ENCODE measurements around the gene FAM53B. TPM values are rescaled to one million over a fixed set of nuclear protein-coding genes. Genes with fewer than 3 reads are reported as not detected.

The FAM53B gene
- total RNA-seq, 1 donor from 2014 or later = 39.8 TPM

GRCh38 chr10:124691421-124692099, 52.6 kb downstream of the FAM53B start:
- H3K27me3 Mint-ChIP-seq = no peaks in the 10 kb centered on the region
- H3K27ac Mint-ChIP-seq = no peak overlapping the region
- no peaks in the 10 kb centered on the region for H3K9me3 Mint-ChIP-seq (ENCODE audit: low read depth)
- peaks cover 10% of the 10 kb centered on the region for H3K36me3 Mint-ChIP-seq (ENCODE audit: insufficient read depth)
- peaks cover 15% of the 10 kb centered on the region for H3K4me1 Mint-ChIP-seq (ENCODE audit: low read depth)
- no peak overlapping the region for H3K4me3 Mint-ChIP-seq (ENCODE audit: low read depth)
- no peak for TF ChIP-seq CTCF (IDR thresholded peaks at IDR 0.05; ENCODE audit: unreplicated experiment)
- no peak for DNase-seq (ENCODE audit: low spot score, unreplicated experiment)

- H3K9me3 Mint-ChIP-seq (ENCODE audit: low read depth) = no peaks in the 10 kb centered on the region
- TF ChIP-seq CTCF (IDR thresholded peaks at IDR 0.05; ENCODE audit: unreplicated experiment) = no peak
- H3K36me3 Mint-ChIP-seq (ENCODE audit: insufficient read depth) = peaks cover 9% of the 10 kb centered on the region
- H3K4me3 Mint-ChIP-seq (ENCODE audit: low read depth) = no peak overlapping the region
- H3K27me3 Mint-ChIP-seq = no peaks in the 10 kb centered on the region
- DNase-seq (ENCODE audit: low spot score, unreplicated experiment) = no peak
- H3K4me1 Mint-ChIP-seq (ENCODE audit: low read depth) = peaks cover 15% of the 10 kb centered on the region
- H3K27ac Mint-ChIP-seq = no peak overlapping the region
Measured at GRCh38 chr10:124691002-124691401, 53.2 kb downstream of the FAM53B start.

- Mint-ChIP-seq H3K4me1 (ENCODE audit: low read depth) (peaks cover 13% of the 10 kb centered on the region), H3K4me3 (ENCODE audit: low read depth) (no peak overlapping the region), H3K27me3 (no peaks in the 10 kb centered on the region), H3K27ac (no peak overlapping the region), H3K36me3 (ENCODE audit: insufficient read depth) (peaks cover 5% of the 10 kb centered on the region), H3K9me3 (ENCODE audit: low read depth) (no peaks in the 10 kb centered on the region)
- no peak for TF ChIP-seq CTCF (IDR thresholded peaks at IDR 0.05; ENCODE audit: unreplicated experiment)
- DNase-seq (ENCODE audit: low spot score, unreplicated experiment) = no peak
Measured at GRCh38 chr10:124689911-124690498, 54.2 kb downstream of the FAM53B start.

- peaks cover 2% of the 10 kb centered on the region for H3K36me3 Mint-ChIP-seq (ENCODE audit: insufficient read depth)
- H3K4me3 Mint-ChIP-seq (ENCODE audit: low read depth) = no peak overlapping the region
- no peaks in the 10 kb centered on the region for H3K9me3 Mint-ChIP-seq (ENCODE audit: low read depth)
- H3K27ac Mint-ChIP-seq = peak overlapping the region; percentile 45
- DNase-seq (ENCODE audit: low spot score, unreplicated experiment) = no peak
- peaks cover 7% of the 10 kb centered on the region for H3K4me1 Mint-ChIP-seq (ENCODE audit: low read depth)
- no peaks in the 10 kb centered on the region for H3K27me3 Mint-ChIP-seq
- TF ChIP-seq CTCF (IDR thresholded peaks at IDR 0.05; ENCODE audit: unreplicated experiment) = no peak
Measured at GRCh38 chr10:124688889-124689670, 55.1 kb downstream of the FAM53B start.

GRCh38 chr10:124688386-124688785, 55.8 kb downstream of the FAM53B start:
- peaks cover 2% of the 10 kb centered on the region for H3K36me3 Mint-ChIP-seq (ENCODE audit: insufficient read depth)
- no peak overlapping the region for H3K27ac Mint-ChIP-seq
- no peak for TF ChIP-seq CTCF (IDR thresholded peaks at IDR 0.05; ENCODE audit: unreplicated experiment)
- peaks cover under 1% of the 10 kb centered on the region for H3K4me1 Mint-ChIP-seq (ENCODE audit: low read depth)
- H3K27me3 Mint-ChIP-seq = no peaks in the 10 kb centered on the region
- no peak for DNase-seq (ENCODE audit: low spot score, unreplicated experiment)
- H3K9me3 Mint-ChIP-seq (ENCODE audit: low read depth) = no peaks in the 10 kb centered on the region
- no peak overlapping the region for H3K4me3 Mint-ChIP-seq (ENCODE audit: low read depth)

All from progenitor cell of endocrine pancreas (in vitro differentiated cells).